Measurements from ENCODE around the gene ERGIC1. TPM values are rescaled to one million over a fixed set of nuclear protein-coding genes. Genes with fewer than 3 reads are reported as not detected.

Gene ERGIC1
- total and polyA plus RNA-seq, 8 donors = 54.5 to 293 (median 104) TPM

- no peak overlapping the region for H3K27ac ChIP-seq
- no peaks in the 10 kb centered on the region for H3K9me3 ChIP-seq
- no peak overlapping the region for H3K4me3 ChIP-seq
- TF ChIP-seq POLR2A (IDR thresholded peaks at IDR 0.05) (no peak), EP300 (IDR thresholded peaks at IDR 0.05) (no peak), POLR2AphosphoS5 (IDR thresholded peaks at IDR 0.05) (no peak), CTCF (IDR thresholded peaks at IDR 0.05) (no peak)
- H3K4me1 ChIP-seq = peaks cover 0 to 14% (median 13%) of the 10 kb centered on the region in 4 donors
- no peaks in the 10 kb centered on the region for H3K36me3 ChIP-seq
- DNase-seq = no peak
- H3K27me3 ChIP-seq = no peaks in the 10 kb centered on the region
- WGBS, 5 donors = 85 to 94% (median 90%) methylated on average over 6 to 7 of the region's 7 CpGs
- intact Hi-C loops (cut with DNase I; ENCODE audit: low total_unique reads) = no loop called here
These were observed 16.4 kb upstream of the ERGIC1 start for GRCh38 chr5:172817664-172818063.

- Histone ChIP-seq H3K36me3 (no peaks in the 10 kb centered on the region), H3K27ac (no peak overlapping the region), H3K9me3 (no peaks in the 10 kb centered on the region), H3K27me3 (no peaks in the 10 kb centered on the region), H3K4me1 (peaks cover 0 to 14% (median 13%) of the 10 kb centered on the region in 4 donors), H3K4me3 (no peak overlapping the region)
- intact Hi-C loops (cut with DNase I; ENCODE audit: low total_unique reads) = no loop called here
- no peak for TF ChIP-seq CTCF (IDR thresholded peaks at IDR 0.05)
- no peak for TF ChIP-seq POLR2A (IDR thresholded peaks at IDR 0.05)
- no peak for TF ChIP-seq POLR2AphosphoS5 (IDR thresholded peaks at IDR 0.05)
- TF ChIP-seq EP300 (IDR thresholded peaks at IDR 0.05) = no peak
- WGBS, 5 donors = 87 to 100% (median 97%) methylated on average over 3 of the region's 3 CpGs
- no peak for DNase-seq
These were observed 16.0 kb upstream of the ERGIC1 start for GRCh38 chr5:172818081-172818480.

GRCh38 chr5:172819569-172819968, 14.5 kb upstream of the ERGIC1 start:
- no peaks in the 10 kb centered on the region for H3K9me3 ChIP-seq

GRCh38 chr5:172820046-172820767, 13.8 kb upstream of the ERGIC1 start:
- intact Hi-C loops (cut with DNase I; ENCODE audit: low total_unique reads) = no loop called here

More at GRCh38 chr5:172819569-172819968, 14.5 kb upstream of the ERGIC1 start:
- Histone ChIP-seq H3K4me3 (no peak overlapping the region), H3K36me3 (no peaks in the 10 kb centered on the region), H3K27ac (peak overlapping the region in 4 of 5 donors; percentile 35 to 63 (median 55)), H3K4me1 (peaks cover 0 to 14% (median 13%) of the 10 kb centered on the region in 4 donors), H3K27me3 (no peaks in the 10 kb centered on the region)
- no peak for TF ChIP-seq CTCF (IDR thresholded peaks at IDR 0.05)
- no peak for TF ChIP-seq EP300 (IDR thresholded peaks at IDR 0.05)
- TF ChIP-seq POLR2AphosphoS5 (IDR thresholded peaks at IDR 0.05) = no peak
- TF ChIP-seq POLR2A (IDR thresholded peaks at IDR 0.05) = no peak
- intact Hi-C loops (cut with DNase I; ENCODE audit: low total_unique reads) = no loop called here
- no peak for DNase-seq
- 83 to 95% (median 87%) methylated on average over 3 of the region's 3 CpGs for WGBS, 5 donors

More at GRCh38 chr5:172820046-172820767, 13.8 kb upstream of the ERGIC1 start:
- TF ChIP-seq EP300 (IDR thresholded peaks at IDR 0.05) = no peak
- TF ChIP-seq POLR2A (IDR thresholded peaks at IDR 0.05) = no peak
- TF ChIP-seq CTCF (IDR thresholded peaks at IDR 0.05) = no peak
- peak in 2 of 3 donors; percentile 27 to 41 for TF ChIP-seq POLR2AphosphoS5 (IDR thresholded peaks at IDR 0.05)
- peak; percentile 55 to 78 for DNase-seq
- no peaks in the 10 kb centered on the region for H3K9me3 ChIP-seq
- H3K4me3 ChIP-seq = peak overlapping the region in 1 of 4 donors; percentile 11
- 19 to 50% (median 28%) methylated on average over 14 to 16 of the region's 16 CpGs for WGBS, 5 donors
- H3K4me1 ChIP-seq = peaks cover 0 to 14% (median 13%) of the 10 kb centered on the region in 4 donors
- peak overlapping the region; percentile 35 to 63 (median 52) for H3K27ac ChIP-seq
- no peaks in the 10 kb centered on the region for H3K36me3 ChIP-seq
- no peaks in the 10 kb centered on the region for H3K27me3 ChIP-seq

Data from stomach (tissue), 9 donors.